Activated CD8-positive, alpha-beta memory T cell treated with anti-CD3 and anti-CD28 coated beads for 4 hours (primary cell): ENCODE results near the gene PCCB.
"Not testable (repeated sequence)": the region's sequence is repeated elsewhere in the genome, so short reads cannot be mapped to it uniquely, and the experiment has no call there.

Source experiments
- DNase-seq, 2 donors: peaks; one replicate each; pipeline ENCODE4 v3.0.0-alpha.2; 2020; ENCODE audit warnings: low read depth in 2 of 2

PCCB gene

GRCh38 chr3:136326316-136326715 lies 76.2 kb downstream of the PCCB start:
- DNase-seq, result no peak

DNA sequence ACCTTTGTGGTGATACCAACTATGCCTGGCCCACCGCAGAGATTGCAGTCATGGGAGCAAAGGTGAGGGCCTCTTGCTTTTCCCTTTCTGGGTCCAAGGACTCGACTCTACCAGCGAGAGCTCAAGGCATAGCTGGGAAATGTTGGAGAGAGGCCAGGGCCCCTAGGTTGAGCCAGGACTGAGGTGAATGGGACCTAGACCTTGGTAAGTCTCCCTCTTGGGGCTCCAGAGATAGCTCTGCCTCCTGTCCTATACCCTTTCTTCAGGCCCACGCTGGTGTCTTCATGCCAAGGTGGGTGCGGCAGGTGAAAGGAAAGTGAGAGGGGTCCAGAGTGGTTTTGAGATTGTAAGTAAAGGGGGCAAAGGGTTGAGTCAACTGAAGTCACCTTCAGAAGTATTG lies 77.5 kb downstream of the PCCB start:
- no peak for DNase-seq

GRCh38 chr3:136329593-136329992 lies 79.5 kb downstream of the PCCB start:
- no peak for DNase-seq

DNA sequence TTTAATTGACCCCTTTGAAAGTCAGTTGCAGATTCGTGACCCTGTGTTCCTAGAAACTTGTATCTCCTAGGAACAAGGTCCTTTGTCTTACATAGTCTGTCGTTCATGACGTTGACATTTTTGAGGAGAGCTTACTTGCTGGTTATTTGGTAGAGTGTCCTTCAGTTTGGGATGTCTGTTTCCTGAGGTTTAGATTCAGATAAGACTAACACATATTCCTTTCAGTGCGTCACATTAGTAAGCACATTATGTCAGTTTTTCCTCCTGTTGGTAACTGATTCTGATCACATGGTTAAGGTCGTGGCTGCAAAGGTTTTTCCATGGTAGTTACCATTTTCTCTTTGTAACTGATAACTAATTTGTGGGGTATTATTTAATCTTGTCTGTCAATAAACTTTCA lies 80.8 kb downstream of the PCCB start:
- no peak for DNase-seq

DNA sequence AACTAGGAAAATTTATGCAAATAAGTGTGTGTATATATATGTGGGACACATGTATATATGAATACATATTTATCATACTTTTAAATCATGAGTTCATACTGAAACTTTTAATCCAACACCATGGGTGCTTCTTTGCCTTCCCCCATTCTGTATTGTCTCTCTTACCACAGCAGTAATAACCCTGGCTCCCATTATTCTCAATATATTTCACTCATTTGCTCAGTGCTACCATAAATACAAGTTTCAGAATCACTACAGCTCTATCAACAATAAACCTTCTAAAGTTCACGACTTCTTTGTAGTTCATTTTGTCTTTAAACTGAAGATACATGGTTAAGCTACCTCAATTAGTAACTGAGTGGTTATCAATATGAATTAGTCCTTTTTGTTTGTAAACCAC lies 82.2 kb downstream of the PCCB start:
- no peak for DNase-seq

DNA sequence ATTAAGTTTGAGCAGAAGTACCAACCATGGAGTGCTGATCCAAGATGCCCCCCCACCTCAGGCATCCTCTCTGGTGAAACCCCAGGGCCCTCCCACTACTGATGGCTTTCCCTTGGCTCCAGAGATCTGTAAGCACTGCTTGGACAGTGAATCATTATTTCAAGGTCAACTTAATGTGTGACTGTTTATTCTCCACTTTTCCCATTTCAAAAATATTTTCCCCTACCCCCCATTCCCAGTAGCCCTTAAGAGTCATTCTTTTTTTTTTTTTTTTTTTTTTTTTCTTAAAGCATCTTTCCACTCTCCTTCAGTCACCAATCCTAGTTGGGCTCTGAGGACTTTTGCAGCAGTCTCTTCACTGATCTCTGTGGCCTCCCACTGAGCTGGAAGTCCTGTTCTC lies 82.6 kb downstream of the PCCB start:
- no peak for DNase-seq

DNA sequence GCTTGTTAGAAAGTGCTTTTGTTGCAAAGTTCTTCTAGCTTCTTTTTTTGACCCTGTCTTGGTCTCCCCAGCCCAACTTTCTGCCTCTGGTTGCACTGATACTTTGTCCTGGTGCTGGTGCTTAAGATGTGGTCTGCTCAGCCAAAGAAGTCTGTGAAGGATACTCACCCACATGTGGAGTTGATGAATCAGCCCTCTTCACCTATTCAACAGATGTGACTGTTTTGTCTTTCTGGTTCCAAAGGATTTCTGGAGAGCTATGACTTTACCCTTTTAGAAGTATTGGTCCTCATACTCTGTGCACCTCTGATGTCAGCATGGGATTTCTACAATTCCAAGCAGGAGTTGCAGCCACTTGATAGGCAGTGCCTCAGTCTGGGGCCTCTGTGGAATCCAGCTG lies 84.1 kb downstream of the PCCB start:
- no peak for DNase-seq

DNA sequence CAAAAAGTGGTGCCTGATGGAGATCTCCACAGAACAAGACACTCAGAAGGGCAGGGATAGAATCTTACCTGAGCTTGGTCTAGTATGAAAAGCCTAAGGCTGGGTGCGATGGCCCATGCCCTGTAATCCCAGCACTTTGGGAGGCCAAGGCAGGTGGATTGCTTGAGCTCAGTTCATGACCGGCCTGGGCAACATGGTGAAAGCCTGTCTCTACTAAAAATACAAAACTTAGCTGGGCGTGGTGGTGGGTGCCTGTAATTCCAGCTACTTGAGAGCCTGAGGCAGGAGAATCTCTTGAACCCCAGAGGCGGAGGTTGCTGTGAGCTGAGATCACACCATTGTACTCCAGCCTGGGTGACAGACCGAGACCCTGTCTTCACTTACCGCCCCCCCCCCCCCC lies 84.6 kb downstream of the PCCB start:
- not testable (repeated sequence) for DNase-seq

GRCh38 chr3:136336329-136337100 lies 86.4 kb downstream of the PCCB start:
- DNase-seq, result no peak

DNA sequence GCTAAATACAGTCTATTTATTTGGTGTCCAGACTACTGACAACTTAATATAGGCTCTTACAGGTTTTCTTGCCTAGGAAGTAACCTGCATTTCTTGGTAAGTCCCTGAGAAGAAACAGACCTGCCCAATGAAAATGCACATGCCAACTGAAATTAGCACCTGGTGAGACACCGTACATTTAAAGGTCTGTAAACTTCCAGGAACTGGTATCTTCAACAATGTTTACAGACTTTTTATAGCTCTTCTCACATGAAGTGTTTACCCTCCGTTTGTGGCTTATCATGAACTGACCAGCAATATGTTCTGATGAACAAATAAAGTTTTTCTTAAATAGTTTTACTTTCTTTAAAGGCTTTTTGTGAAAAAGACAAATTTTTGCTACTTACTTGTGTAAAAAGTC lies 93.3 kb downstream of the PCCB start:
- no peak for DNase-seq

DNA sequence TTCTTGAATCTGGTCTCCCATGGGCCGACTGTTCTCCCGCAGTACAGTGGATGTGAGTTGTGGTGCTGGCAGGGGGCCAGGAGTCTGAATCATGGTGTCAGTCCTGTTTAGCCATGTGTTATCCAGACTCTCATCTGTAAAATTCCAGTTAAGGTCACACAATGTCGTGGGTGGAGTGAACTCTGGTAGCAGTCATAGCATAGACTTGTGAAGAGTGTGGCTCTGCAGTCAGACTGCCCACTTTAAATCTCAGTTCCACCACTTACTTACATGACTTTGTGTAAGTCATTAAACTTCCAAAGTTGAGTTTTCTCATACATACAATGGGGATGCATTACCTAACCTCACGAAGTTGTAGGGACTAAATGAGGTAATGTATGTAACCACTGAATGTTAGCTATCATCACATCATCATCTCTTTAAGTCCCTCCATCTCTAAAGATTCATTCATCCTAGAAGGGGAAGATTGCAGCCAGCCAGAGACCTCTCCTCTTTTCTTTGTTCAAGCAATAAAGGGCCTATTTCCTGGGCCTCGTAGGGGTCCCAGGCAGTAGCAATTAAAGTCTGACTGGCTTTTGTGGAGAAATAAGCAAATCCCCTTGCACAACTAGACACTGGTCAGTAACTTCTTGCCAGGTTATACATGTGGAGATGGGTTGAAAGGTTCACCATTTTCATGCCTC lies 93.9 kb downstream of the PCCB start:
- no peak for DNase-seq

DNA sequence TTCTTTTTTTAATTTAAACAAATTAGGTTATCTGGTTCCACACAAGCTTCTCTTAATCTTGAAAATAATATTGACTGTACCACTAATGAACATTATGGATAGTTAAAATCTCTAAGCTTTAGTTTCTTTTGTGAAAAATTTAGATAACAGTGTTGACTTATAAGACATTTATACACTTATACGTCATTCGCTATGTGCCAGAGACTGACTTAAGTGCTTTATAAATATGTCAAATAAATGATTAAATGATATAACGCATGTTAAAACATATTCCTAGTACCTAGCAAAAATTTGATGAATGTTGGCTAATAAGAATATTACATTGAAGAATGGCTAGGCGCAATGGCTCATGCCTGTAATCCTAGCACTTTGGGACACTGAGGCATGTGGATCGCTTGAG lies 96.3 kb downstream of the PCCB start:
- DNase-seq, result no peak

DNA sequence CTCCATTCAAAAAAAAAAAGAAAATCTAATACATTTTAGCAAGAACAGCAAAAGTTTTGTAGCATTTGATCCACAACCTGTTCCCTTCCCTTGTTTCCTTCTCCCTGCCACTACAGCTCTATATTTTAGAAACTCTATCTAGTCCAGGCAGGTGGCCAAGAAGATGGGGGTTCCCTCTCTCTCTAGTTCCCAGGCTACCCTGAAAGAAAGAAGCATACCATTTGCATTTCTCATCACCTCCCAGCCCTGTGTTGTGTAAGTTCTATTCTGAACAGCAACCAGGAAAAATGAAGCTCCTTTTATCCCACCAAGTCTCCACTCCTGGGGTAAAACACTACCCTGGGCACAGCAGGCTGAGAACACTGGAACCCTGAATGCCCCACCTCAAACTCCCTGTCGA lies 100.0 kb downstream of the PCCB start:
- DNase-seq, result no peak

DNA sequence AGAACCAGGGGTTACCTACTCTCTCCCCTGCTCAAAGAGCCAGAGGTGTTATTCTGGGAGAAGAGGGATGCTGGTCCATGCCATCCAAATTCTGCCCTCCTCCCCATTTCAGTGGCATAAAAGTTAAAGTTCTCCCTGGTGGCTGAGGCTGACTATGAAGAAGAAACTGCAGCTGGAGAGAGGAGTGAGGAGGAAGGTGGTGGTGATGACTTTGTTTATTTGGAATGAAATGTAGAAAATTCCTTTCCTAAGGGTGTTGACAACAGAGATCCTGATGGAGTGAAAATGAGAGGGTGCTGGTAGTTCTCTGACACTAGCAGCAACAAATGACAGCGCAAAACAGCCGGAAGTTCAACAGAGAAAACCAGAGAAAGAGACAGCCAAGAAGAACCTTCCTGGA lies 100.4 kb downstream of the PCCB start:
- no peak for DNase-seq

DNA sequence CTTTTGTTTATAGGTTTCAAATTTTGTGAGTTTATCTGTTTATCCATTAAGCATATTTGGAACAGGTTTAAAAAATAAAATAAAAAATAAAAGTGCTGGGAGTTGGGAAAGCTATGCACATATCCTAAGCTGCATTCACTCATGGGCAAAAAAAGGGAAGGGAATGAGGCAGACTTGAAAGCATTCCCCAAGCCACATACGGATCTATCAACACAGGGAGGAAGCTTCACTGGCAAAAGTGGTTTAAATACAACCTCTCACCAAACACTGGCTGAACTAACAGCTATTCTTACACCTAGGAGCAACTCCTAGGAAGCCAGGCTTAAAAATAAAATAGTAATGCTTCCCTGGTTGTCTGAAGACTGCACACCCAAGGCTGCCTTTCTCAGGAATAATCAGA lies 101.2 kb downstream of the PCCB start:
- no peak for DNase-seq

DNA sequence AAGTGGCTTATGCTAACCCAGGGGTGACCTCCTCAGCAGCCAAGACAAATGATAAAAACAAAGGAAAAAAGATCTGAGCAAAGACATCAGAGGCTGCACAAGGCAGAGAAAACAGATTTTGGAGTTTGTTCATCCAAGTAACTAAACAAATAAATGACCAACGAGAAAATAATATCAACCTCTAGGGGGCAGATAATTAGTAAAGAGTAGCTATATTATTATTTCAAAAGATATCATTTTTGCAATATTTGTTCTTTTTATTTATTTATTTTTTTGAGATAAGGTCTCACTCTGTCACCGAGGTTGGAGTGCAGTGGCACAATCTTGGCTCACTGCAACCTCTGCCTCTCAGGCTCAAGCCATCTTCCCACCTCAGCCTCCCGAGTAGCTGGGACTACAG lies 101.8 kb downstream of the PCCB start:
- DNase-seq, result no peak

DNA sequence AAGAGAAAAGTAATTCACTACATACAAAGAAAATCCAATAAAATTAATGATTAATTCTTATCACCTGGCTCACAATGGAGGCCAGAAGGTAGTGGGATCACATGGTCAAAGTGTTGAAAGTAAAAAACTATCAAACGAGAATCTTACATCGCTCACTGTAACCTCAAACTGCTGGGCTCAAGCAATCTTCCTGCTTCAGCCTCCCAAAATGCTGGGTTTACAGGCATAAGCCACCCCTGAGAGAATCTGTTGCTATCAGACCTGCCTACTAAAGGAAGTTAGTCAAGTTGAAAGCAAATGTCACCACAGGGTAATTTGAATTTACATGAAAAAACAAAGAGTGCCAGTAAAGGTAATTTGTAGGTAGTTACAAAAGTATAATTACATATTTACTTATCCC lies 103.3 kb downstream of the PCCB start:
- no peak for DNase-seq

DNA sequence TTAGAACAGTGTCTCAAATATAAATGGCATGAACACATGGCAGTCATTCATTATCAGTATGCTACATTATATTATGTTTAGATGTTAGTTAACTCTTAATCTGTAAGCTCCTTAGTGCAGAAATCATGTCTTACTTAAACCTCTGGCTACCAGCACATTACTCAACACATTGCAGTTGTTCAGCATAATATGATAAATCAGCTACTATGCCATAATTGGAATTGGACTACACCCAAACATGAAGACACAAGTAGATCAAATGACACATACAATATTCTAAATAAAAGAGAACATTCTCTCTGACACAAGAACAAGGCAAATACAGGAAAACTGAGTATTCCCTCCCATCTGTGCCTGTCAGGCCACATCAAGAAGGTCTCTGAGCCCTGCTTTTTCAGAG lies 116.1 kb downstream of the PCCB start:
- no peak for DNase-seq

DNA sequence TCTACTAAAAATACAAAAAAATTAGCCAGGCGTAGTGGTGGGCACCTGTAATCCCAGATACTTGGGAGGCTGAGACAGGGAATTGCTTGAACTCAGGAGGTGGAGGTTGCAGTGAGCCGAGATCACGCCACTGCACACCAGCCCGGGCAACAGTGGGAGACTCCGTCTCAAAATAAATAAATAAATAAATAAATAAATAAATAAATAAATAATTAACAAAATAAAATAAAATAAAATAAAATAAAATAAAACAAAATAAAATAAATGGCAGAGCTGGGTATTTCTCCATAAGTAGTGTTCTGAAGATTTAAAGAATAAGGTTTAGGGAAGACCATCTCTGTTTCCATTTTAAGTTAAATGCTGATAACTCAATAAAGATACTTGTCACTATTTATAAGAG lies 125.7 kb downstream of the PCCB start:
- not testable (repeated sequence) for DNase-seq

DNA sequence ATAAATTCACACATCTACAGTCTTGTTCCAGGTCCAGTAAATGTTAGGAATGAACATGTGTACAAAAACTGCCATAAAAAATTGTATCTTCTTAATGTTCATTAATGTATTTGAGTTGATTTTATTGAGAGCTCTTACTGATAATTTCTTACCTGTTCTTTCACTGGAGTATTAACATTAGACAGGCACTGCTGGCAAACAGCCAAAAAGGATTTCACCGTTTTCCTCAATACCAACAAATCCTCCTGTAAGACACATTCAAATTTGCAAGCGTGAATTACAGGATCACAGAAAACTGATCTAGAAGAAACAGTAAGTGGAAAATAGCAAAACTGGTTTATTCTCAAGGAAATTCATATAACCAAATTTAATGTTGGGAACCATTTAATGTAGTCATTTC lies 127.4 kb downstream of the PCCB start:
- DNase-seq, result no peak

GRCh38 chr3:136378011-136378410 lies 127.9 kb downstream of the PCCB start:
- no peak for DNase-seq
